ENCODE results near the gene LRRC8C. TPM values are rescaled to one million over a fixed set of nuclear protein-coding genes. Genes with fewer than 3 reads are reported as not detected.

Gene LRRC8C
- total and polyA plus RNA-seq, 2 of the 8 experiments (the other 6 are each of a cell fraction or from before 2014, with no cell fraction given), result 1.1 to 2.1 TPM

DNA sequence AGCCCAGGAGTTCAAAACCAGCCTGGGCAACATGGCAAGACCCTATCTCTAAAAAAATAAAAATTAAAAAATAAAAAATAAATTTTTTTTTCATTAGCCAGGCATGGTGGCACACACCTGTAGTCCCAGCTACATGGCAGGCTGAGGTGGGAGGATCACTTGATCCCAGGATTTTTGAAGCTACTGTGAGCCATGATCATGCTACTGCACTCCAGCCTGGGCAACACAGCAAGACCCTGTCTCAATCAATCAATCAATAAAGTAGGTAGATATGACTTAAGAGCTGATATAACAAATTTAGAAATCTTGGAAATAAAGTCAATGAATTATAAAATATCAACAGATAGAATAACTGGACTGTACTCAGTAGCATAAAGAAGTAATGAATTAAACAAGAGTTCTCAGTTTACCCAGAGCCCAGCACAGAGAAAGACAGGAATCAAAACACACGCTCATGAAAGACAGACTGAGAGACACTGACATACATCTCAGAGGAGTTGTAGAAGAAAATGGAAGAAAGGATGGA lies 69.7 kb downstream of the LRRC8C start:
- H3K4ac ChIP-seq (replicated peaks; ENCODE audit: insufficient read length, low read depth, low read length), result no peak overlapping the region
- H3K4me3 ChIP-seq (ENCODE audit: extremely low read depth in 1 of 4, insufficient read depth in 2 of 4, low read depth in 3 of 4, low read length in 4 of 4), result no peak overlapping the region
- H2AK5ac ChIP-seq (ENCODE audit: low read depth, low read length), result no peak overlapping the region
- H3K27me3 ChIP-seq (replicated peaks in 1 of 4; ENCODE audit: control insufficient read depth in 3 of 4, extremely low read depth in 1 of 4, insufficient read depth in 3 of 4, low read length in 3 of 4), result no peaks in the 10 kb centered on the region
- H4K91ac ChIP-seq (replicated peaks; ENCODE audit: insufficient read length, low read length), result no peak overlapping the region
- H4K20me1 ChIP-seq (replicated peaks in 1 of 2; ENCODE audit: control insufficient read depth in 1 of 2, insufficient read depth in 2 of 2, low read length in 2 of 2), result no peaks in the 10 kb centered on the region
- DNase-seq (ENCODE audit: low read depth in 1 of 2, low spot score in 2 of 2) (no peak), FAIRE-seq (no peak)
- H4K5ac ChIP-seq (ENCODE audit: insufficient read length, low read depth, low read length), result no peak overlapping the region
- no peak overlapping the region for H2BK120ac ChIP-seq (replicated peaks; ENCODE audit: low read depth, low read length)
- POLR2A ChIA-PET (ENCODE audit: partially characterized antibody), result no interaction called here
- H3K27ac ChIP-seq (ENCODE audit: low read depth, low read length), result no peak overlapping the region
- CTCF ChIA-PET (ENCODE audit: partially characterized antibody), result interaction anchor here (1.0 kb wide), 1 partner anchor 61 kb away, joined by 3 read pairs; no protein-coding TSS in a partner anchor
- no peaks in the 10 kb centered on the region for H3K4me1 ChIP-seq (replicated peaks in 1 of 4; ENCODE audit: control insufficient read depth in 3 of 4, insufficient read depth in 4 of 4, low read length in 3 of 4)
- no peak overlapping the region for H2AFZ ChIP-seq (ENCODE audit: low read length)
- H3K9ac ChIP-seq (replicated peaks in 1 of 4; ENCODE audit: extremely low read depth in 1 of 4, low read depth in 3 of 4, low read length in 3 of 4), result no peak overlapping the region
- no peak overlapping the region for H2BK5ac ChIP-seq (ENCODE audit: low read depth, low read length)
- 88% methylated on average over 1 of the region's 1 CpG; no CpG with 5 or more reads in 1 of the 2 experiments for WGBS, 2 experiments (ENCODE audit: extremely low coverage in 1 of 2, insufficient coverage in 1 of 2, insufficient read length in 1 of 2, insufficient replicate concordance in 2 of 2, low coverage in 1 of 2, low lambda C conversion rate in 2 of 2, missing lambda C conversion rate in 1 of 2)
- no peak overlapping the region for H2BK12ac ChIP-seq (ENCODE audit: low read depth, low read length)
- H3K9me3 ChIP-seq (ENCODE audit: insufficient read depth in 2 of 2, low read depth in 1 of 2, low read length in 1 of 2), result no peaks in the 10 kb centered on the region
- no peaks in the 10 kb centered on the region for H3K79me1 ChIP-seq (ENCODE audit: low read depth, low read length)
- no peak overlapping the region for H3K23ac ChIP-seq (ENCODE audit: insufficient read length)
- H3K4me2 ChIP-seq (ENCODE audit: insufficient read depth in 1 of 2, low read depth in 2 of 2, low read length in 2 of 2), result no peak overlapping the region
- no peak overlapping the region for H3K56ac ChIP-seq (replicated peaks; ENCODE audit: insufficient read length, low read depth, low read length)
- no peak for TF ChIP-seq BRCA1 (IDR thresholded peaks at IDR 0.05; ENCODE audit: low read depth, low read length)
- TF ChIP-seq PHF8 (conservative IDR thresholded peaks at IDR 0.05; ENCODE audit: low read depth, low read length), result no peak
- no peak for TF ChIP-seq ASH2L (IDR thresholded peaks at IDR 0.05; ENCODE audit: low read length)
- no peak for TF ChIP-seq HDAC6 (IDR thresholded peaks at IDR 0.05; ENCODE audit: low read depth, low read length)
- TF ChIP-seq, protein P1, sequence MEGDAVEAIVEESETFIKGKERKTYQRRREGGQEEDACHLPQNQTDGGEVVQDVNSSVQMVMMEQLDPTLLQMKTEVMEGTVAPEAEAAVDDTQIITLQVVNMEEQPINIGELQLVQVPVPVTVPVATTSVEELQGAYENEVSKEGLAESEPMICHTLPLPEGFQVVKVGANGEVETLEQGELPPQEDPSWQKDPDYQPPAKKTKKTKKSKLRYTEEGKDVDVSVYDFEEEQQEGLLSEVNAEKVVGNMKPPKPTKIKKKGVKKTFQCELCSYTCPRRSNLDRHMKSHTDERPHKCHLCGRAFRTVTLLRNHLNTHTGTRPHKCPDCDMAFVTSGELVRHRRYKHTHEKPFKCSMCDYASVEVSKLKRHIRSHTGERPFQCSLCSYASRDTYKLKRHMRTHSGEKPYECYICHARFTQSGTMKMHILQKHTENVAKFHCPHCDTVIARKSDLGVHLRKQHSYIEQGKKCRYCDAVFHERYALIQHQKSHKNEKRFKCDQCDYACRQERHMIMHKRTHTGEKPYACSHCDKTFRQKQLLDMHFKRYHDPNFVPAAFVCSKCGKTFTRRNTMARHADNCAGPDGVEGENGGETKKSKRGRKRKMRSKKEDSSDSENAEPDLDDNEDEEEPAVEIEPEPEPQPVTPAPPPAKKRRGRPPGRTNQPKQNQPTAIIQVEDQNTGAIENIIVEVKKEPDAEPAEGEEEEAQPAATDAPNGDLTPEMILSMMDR (IDR thresholded peaks at IDR 0.05; ENCODE audit: control extremely low read depth in 1 of 3, insufficient read depth in 1 of 3, low read depth in 1 of 3, low read length in 3 of 3), result no peak
- TF ChIP-seq SIX5 (IDR thresholded peaks at IDR 0.05; ENCODE audit: low read depth, low read length), result no peak
- no peak overlapping the region for H3K18ac ChIP-seq (ENCODE audit: extremely low read depth, low read length)
- no peak overlapping the region for H2BK15ac ChIP-seq (ENCODE audit: low read length)
- H2BK20ac ChIP-seq (ENCODE audit: low read length), result no peak overlapping the region
- H3K23me2 ChIP-seq (ENCODE audit: low read depth, low read length), result no peaks in the 10 kb centered on the region
- no peak overlapping the region for H3K14ac ChIP-seq (ENCODE audit: insufficient read length)
- no peak overlapping the region for H4K8ac ChIP-seq (ENCODE audit: extremely low read depth, insufficient read depth, low read length)
- H3K36me3 ChIP-seq (ENCODE audit: control insufficient read depth in 2 of 4, insufficient read depth in 4 of 4, low read length in 3 of 4), result no peaks in the 10 kb centered on the region
- H3K79me2 ChIP-seq (ENCODE audit: control insufficient read depth in 1 of 2, insufficient read depth in 2 of 2, low read length in 2 of 2), result no peaks in the 10 kb centered on the region

Data from H1 (cell line).